Activated CD4-positive, alpha-beta T cell treated with anti-CD3 and anti-CD28 coated beads, Interleukin-2, amount 50 U/mL, for 4 hours (primary cell): ENCODE data around the gene COL19A1.

Source experiments
- DNase-seq, 2 experiments: peaks; one replicate each; pipeline ENCODE4 v3.0.0-alpha.2; 2020

The COL19A1 gene

GRCh38 chr6:70131528-70131927 lies 265.2 kb downstream of the COL19A1 start:
- DNase-seq: no peak

- no peak for DNase-seq
Measured at GRCh38 chr6:70133246-70133645, 266.9 kb downstream of the COL19A1 start.

DNA sequence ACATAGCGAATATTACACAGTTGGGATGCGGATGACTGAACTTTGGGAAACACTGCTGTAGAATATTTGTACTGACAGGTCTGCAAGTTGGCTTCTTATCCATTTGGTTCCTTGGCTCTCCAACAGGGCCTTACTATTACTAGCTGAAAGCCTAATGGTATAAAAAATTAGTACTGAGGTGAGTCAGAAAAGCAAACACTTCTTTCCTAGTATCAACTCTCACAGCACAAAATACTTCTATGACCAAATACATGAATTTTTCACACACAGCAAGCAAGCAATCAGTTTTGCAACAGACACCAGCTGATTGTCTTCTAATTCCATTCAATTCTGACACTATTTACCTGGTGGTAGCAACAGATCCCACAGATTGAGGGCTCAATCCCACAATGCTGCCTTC lies 268.2 kb downstream of the COL19A1 start:
- no peak for DNase-seq

DNA sequence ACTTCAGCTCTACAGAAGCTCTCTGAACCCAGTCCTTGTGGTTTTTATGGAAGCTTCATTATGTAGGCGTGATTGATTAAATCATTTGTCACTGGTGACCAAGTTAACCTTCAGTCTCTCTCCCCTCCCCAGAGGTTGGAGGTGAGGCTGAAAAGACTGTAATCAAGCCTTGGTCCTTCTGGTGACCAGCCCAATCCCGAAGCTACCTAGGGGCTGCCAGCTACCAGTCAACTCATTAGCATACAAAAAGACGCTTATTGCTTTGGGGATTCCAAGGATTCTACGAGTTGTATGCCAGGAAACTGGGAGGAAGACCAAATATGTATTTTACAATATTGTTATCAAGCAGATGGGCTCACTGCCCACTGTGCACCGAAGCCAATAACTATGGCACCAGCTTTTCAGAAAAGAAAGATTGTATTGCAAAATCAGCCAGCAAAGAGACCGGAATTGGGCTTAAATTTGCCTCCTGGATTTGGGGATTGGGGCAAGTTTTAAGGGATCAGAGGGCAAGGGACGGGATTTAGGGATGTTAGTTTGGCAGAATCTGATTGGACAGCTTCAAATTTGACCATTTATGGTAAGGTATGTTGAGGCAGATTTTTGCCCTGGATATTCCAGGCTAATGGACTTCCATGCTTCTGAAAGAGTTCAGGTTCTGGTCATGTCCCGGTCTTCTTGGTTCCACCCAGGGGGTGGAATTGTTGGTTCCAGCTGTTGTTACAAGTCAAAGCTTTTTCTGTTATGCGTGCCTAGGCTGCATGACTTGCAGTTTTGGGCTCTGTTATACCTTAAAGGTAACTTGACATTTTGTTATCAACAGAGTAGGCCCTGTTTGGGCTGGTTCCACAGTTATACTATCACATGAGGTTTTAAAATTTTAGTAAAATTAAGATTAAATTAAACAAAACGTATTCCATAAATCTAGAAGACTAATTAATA lies 269.1 kb downstream of the COL19A1 start:
- DNase-seq: no peak

DNA sequence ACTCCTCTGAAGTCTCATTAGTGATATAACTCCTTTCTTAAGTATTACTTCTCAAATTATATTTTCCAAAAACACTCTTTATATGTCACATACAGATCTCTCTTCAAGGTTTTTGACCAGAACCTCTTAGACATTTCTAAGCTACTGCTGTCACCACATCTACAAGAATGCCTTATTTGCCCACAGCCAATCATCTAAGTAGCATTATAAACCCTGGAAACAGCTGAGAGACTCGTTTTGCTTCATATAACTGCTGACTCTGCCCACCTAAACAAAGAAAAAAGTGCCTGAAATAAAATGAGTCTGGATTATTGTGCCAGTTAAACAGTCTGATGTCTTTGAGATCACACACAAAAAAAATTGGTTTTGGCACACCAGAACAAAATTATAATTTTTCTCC lies 270.6 kb downstream of the COL19A1 start:
- no peak for DNase-seq

GRCh38 chr6:70140496-70140895 lies 274.1 kb downstream of the COL19A1 start:
- no peak for DNase-seq

DNA sequence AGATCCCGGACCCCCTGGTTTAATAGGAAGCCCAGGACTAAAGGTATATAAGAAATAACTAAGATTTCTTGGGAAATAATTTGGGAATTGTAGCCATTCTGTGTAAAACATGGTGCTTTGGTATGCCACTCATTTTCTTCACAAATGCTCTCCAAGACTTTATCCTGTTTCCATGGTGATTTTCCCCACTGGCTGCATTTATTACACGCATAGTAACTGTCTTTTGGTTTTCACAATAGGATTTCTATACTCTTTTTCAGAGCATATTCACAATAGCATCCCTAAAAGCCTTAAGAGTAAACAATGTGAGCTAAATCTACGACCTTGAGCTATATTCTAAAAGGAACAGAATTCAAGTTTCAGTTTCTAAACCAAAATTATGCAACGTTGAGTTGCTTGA lies 275.7 kb downstream of the COL19A1 start:
- no peak for DNase-seq

DNA sequence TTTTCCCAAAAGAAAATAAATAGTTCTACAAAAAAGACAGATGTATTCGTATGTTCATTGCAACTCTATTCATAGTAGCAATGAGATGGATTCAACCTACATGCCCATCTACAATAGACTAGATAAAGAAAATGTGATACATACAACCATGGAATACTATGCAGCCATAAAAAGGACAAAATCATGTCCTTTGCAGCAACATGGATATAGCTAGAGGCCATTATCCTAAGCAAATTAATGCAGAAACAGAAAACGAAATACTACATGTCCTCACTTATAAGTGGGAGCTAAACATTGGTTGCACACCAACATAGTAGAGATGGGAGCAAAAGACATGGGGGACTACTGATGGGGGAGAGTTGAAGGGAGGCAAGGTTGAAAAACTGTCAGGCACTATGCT lies 278.8 kb downstream of the COL19A1 start:
- DNase-seq: no peak

DNA sequence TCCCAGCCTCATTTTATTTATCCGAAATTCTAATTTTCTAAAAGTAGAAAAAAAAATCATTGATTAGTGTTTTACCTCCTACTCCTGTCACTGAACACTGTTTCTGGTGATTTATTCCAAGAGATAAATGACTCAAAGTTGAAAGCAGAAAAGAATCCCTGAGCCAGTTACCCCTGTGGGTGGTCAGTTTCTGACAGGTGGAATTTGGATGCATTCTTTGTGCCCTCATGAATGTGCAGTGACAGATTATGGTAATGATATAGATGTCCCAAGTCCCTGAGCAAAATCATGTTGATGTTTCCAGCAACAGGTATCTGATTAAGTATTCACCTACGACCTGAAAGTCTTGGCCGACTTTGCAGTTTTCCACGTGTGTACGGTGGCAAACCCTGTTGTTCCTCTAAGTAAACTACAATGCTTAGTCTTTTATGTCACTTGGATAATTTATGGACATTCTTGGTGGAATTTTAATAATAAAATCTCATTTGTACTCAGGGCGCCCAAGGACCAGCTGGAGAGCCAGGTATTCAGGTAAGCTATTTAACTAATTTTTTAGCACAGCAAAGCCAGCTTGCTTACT lies 282.9 kb downstream of the COL19A1 start:
- DNase-seq: no peak

GRCh38 chr6:70150521-70150920 lies 284.2 kb downstream of the COL19A1 start:
- DNase-seq: no peak

- DNase-seq: no peak
Measured at GRCh38 chr6:70151616-70152015, 285.3 kb downstream of the COL19A1 start.

DNA sequence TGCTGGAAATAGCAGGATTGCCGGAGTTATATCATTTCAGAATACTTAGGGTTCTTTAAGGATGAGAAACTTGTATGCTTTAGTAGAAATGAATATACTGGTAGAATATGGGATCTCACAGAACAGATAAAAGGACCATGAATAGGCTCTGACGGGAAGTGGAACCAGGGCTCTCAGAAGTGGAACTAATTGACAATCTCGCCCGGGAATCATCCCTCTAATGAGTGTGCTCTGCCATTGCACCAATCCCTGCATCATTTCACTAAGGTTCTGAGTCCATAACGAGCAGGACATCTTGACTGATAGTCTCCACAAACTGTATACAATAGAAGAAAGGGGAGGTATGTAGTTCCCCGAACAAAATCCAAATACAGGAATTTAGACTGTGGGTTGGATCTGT lies 286.4 kb downstream of the COL19A1 start:
- DNase-seq: no peak

DNA sequence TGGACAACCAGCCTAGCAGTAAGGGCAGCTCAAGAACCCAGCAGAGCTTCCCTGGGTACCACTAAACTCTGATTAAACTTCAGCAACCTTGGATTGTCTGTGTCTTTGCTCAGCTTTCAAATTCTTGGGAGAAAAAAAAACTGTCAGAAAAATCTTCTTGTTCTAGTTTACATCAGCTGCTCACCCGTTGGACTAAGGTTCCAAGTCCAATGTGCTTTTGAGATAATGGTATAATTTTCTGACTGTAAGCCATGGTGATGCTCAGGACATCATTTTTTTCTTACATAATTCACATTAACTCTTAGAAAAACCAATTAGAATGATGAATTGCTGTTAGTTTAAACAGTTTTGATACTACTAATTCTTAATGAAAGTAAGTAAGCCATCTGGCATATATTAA lies 290.7 kb downstream of the COL19A1 start:
- no peak for DNase-seq

DNA sequence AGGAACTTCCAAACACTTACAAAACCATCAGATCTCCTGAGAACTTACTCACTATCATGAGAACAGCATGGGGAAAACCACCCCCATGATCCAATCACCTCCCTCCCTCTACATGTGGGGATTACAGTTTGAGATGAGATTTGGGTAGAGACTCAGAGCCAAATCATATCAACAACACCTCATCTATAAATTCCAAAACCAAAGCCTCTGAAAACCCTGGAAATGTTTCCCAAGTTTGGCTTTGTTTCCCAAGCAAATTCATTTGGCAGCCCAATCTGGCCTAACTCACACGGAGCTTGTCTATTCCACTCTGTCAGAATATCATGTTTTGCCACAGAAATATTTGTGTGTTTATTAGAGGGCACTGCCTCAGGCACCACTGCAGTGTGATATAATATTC lies 293.9 kb downstream of the COL19A1 start:
- no peak for DNase-seq

- no peak for DNase-seq
Measured at GRCh38 chr6:70162972-70163371, 296.6 kb downstream of the COL19A1 start.

DNA sequence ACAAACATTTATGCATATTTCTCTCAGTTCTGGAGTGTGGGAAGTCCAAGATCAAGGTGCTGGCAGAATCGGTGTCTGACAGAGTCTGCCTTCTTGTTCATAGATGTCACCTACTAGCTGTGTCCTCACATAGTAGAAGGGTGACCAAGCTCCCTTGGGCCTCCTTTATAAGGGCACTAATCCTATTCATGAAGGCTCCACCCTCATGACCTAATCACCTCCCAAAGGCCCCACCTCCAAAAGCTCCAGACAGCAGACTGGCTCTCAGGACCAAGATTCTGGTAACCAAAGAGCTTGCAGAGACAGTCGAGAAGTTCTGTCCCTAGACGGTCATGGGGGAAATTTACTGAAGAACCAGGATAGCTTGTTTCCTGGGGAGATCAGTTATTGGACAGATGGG lies 297.4 kb downstream of the COL19A1 start:
- no peak for DNase-seq

DNA sequence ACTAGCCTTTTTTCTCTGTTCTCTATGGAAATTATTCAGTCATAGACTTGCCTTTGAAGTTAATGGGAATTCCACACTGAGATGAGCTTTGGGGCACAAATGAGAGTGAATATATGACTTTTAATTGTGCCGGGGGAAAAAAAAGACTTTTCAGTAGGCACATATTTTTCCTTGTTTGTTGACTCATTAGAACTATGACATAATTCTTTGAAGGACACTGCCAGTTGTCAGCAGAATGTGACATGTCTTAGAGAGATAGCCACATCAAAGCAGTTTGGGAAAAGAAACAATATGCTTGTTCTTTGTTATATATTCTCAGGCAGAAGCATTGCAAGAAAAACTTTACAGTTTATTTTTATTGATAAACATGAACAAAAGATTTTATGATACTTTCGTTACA lies 298.2 kb downstream of the COL19A1 start:
- DNase-seq: no peak

DNA sequence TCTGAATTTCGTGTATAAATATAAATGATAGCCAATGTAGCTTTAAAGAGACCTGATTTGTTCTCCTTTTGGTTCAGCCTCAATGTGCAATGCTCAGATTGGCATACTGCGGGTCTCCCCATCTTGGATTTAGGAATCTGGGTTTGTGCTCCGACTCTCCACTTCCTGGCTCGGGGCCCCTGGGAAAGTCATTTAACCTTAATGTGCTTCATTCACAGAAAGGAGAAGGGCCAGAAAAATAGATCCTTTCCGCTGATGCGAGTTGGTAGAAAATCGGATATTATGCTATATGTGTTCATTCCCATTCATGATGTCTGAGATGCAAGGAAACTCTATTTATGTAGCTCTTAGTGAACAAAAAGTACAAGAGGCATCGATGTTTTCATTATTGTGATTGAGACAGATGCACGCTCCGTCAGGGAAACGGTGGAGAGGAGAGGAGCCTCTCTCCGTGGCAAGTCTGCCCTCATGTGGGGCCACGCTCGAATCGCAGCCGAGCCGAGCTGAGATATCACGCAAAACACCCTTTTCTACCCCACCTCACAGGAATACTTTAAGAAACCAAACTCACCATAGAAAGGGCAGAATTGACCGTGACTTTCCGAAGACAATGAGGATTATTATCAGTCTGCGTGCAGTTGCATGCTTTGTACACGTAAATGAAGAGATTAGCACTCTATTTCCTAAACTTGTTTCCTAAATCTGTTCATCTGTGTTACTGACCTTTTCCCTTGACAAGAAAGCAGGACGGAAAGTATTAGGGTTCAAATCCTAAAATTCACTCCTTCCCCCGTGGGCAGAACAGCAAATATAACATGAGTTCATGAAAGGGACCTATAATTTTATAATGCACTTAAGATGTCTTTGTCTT lies 300.0 kb downstream of the COL19A1 start:
- peak in 1 of 2 experiments; percentile 1 for DNase-seq

DNA sequence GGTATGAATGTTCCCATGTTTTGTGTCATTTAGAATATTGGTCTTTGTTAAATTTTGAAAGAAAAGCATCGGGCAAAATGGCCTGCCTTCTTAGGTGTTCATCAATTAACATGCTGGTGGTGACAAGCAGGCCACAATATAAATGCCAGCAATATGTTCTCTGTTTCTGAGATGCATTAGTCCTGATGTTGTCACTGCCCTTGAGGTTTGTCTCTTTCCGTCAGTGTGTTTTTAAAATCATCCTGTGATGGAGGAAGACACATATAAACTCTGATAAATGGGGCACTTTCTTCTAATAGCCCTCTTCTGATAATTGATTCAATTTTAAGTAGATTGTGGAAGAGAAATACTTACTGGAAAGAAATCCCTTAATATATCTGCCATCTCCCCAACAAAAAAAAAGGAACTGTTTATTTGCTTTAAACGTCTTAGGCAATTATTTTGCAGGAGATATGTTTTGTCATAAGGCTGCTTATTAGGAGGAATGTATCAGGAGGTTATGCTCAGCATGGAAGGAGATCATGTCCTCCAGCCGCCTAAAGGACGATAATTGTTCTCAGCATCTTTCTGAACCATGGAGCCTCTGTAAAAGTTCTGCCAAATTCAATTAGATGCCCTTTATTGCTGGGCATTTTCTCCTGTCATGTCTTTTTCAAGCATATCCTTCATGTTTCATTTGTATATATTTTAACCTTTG lies 302.5 kb downstream of the COL19A1 start:
- DNase-seq: no peak

DNA sequence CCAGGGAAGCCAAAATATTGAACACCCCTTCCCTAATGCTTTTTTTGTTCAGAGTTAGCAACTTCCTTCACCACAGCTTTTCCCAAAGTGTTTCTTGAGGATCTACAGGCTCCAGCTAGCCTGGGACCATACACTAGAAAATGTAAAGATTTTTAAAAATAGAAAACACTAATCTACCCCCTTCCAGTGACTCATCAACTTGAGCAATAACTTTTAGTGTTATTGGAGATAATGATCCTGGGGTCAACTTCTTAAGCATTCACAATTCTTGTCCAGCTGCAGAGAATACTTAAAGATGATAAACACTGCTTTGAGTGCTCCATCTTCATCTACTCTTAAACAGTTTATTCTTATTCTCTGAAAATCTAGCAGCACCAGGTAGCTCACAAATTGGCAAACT lies 304.9 kb downstream of the COL19A1 start:
- no peak for DNase-seq

GRCh38 chr6:70172252-70172651 lies 305.9 kb downstream of the COL19A1 start:
- no peak for DNase-seq

DNA sequence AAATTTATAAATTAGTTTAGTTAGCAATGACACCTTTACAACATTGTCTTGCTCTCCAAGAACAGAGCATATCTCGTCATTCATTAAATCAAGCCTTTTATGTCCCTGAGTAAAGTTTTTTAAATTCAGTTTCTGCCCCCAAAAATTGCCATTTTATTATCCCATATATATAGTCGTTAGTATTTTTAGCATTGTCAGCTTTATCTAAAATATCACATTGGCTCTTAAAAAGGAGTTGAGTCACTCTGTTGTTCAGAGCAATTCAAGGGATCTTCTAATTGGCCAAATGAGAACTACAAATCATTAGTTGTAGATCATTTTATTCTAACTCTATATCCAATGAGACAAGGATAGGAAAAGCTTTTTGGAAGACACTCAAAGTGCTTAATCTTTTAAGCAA lies 309.4 kb downstream of the COL19A1 start:
- no peak for DNase-seq
